Sigmoid colon (tissue), 4 donors: ENCODE data around the gene NEMP2.

Experiments used
- CTCF ChIP-seq, 4 experiments: fragments of 450-650 bp in 3 of 4; fragments of 200-600 bp in 1 of 4; IDR thresholded peaks; one replicate each; pipeline ENCODE4 v1.5.1; 2016 to 2019; ENCODE audit warnings: antibody characterized with exemption in 4 of 4, mild to moderate bottlenecking in 3 of 4, moderate library complexity in 2 of 4
- POLR2A ChIP-seq, 2 donors: fragments of 450-650 bp; IDR thresholded peaks; one replicate each; pipeline ENCODE4 v1.6.1; 2016; ENCODE audit warnings: antibody characterized with exemption in 2 of 2, mild to moderate bottlenecking in 2 of 2, moderate library complexity in 2 of 2
- POLR2AphosphoS5 ChIP-seq, 4 donors: sonication (generic); formaldehyde crosslinking; IDR thresholded peaks; one replicate each; pipeline ENCODE4 v1.6.1; 2017; ENCODE audit warnings: antibody characterized with exemption in 4 of 4

GRCh38 chr2:190470256-190470826 is 64.2 kb downstream of the NEMP2 start:
- no peak for TF ChIP-seq CTCF (IDR thresholded peaks at IDR 0.05)
- TF ChIP-seq POLR2A (IDR thresholded peaks at IDR 0.05), result no peak
- no peak for TF ChIP-seq POLR2AphosphoS5 (IDR thresholded peaks at IDR 0.05)
